Measurements from ENCODE around the gene CD63. TPM values are rescaled to one million over a fixed set of nuclear protein-coding genes. Genes with fewer than 3 reads are reported as not detected.
"Not testable (repeated sequence)": the region's sequence is repeated elsewhere in the genome, so short reads cannot be mapped to it uniquely, and the experiment has no call there.

Gene CD63
- total RNA-seq, 1 experiment from 2014 or later, result 581 TPM

- no peak overlapping the region for H2BK120ac ChIP-seq (ENCODE audit: low read depth, low read length, poor library complexity, severe bottlenecking)
- Mint-ChIP-seq H3K27ac (no peak overlapping the region), H3K36me3 (ENCODE audit: insufficient read depth in 1 of 3, low read depth in 3 of 3) (peaks cover 37 to 72% (median 56%) of the 10 kb centered on the region in 3 experiments), H3K4me1 (peaks cover 10 to 20% of the 10 kb centered on the region in 2 experiments), H3K27me3 (ENCODE audit: low read depth) (no peaks in the 10 kb centered on the region), H3K4me3 (no peak overlapping the region), H3K9me3 (no peaks in the 10 kb centered on the region; a peak in 1 of 5 replicates)
- H3K79me1 ChIP-seq (ENCODE audit: insufficient read depth, low read depth, low read length, poor library complexity, severe bottlenecking), result no peaks in the 10 kb centered on the region
- no peak overlapping the region for H3K9ac ChIP-seq (ENCODE audit: extremely low read depth, insufficient read length, low read length)
- no peaks in the 10 kb centered on the region for H3K9me3 ChIP-seq (ENCODE audit: control insufficient read depth, low read depth, low read length)
- no peaks in the 10 kb centered on the region for H4K20me1 ChIP-seq (ENCODE audit: control insufficient read depth, insufficient read depth, insufficient read length)
- no peak overlapping the region for H2BK20ac ChIP-seq (ENCODE audit: low read depth, low read length, poor library complexity, severe bottlenecking)
- no peak overlapping the region for H3K23ac ChIP-seq (ENCODE audit: insufficient read length, low read depth, low read length)
- H3K4me1 ChIP-seq (ENCODE audit: insufficient read depth, low read length), result no peaks in the 10 kb centered on the region
- H2BK12ac ChIP-seq (ENCODE audit: insufficient read length, low read depth, low read length), result no peak overlapping the region
- no peaks in the 10 kb centered on the region for H3K79me2 ChIP-seq (ENCODE audit: insufficient read depth, low read length)
- H2AK5ac ChIP-seq (ENCODE audit: insufficient read length, low read length), result no peak overlapping the region
- no peak overlapping the region for H2BK5ac ChIP-seq (ENCODE audit: insufficient read length, low read length)
- no peaks in the 10 kb centered on the region for H3K27me3 ChIP-seq (ENCODE audit: insufficient read depth, low read length)
- no peak overlapping the region for H3K14ac ChIP-seq (ENCODE audit: insufficient read depth, low read length)
- no peak overlapping the region for H2BK15ac ChIP-seq (ENCODE audit: low read depth, low read length)
- no peak overlapping the region for H3K27ac ChIP-seq (ENCODE audit: insufficient read length, low read depth, low read length)
- H3T11ph ChIP-seq (ENCODE audit: low read length), result no peak overlapping the region
- no peak for TF ChIP-seq CTCF (conservative IDR thresholded peaks at IDR 0.05)
- WGBS (ENCODE audit: extremely low coverage, insufficient read length, low lambda C conversion rate), result no CpG with 5 or more reads among the region's 6 CpGs
- no peak overlapping the region for H4K91ac ChIP-seq (ENCODE audit: insufficient read length, low read depth, low read length)
- no peak overlapping the region for H3K56ac ChIP-seq (ENCODE audit: insufficient read length, low read depth, low read length)
- no peak for DNase-seq
- no peak overlapping the region for H2AFZ ChIP-seq (ENCODE audit: low read length)
- H3K4ac ChIP-seq (ENCODE audit: low read depth, low read length), result no peak overlapping the region
- no peak overlapping the region for H4K5ac ChIP-seq (ENCODE audit: insufficient read length, low read depth, low read length)
- H3K23me2 ChIP-seq (ENCODE audit: insufficient read length, low read depth, low read length, poor library complexity, severe bottlenecking), result no peaks in the 10 kb centered on the region
- H3K18ac ChIP-seq (ENCODE audit: insufficient read length, low read depth, low read length), result no peak overlapping the region
- H4K8ac ChIP-seq (replicated peaks; ENCODE audit: insufficient read length, low read depth, low read length), result no peak overlapping the region
- no peak overlapping the region for H3K4me2 ChIP-seq (ENCODE audit: insufficient read depth, insufficient read length, low read length)
These were observed 31.9 kb upstream of the CD63 start for GRCh38 chr12:55760663-55761062.

GRCh38 chr12:55758575-55758974 is 29.8 kb upstream of the CD63 start:
- not testable (repeated sequence) for H3K9me3 Mint-ChIP-seq; H3K23ac ChIP-seq (ENCODE audit: insufficient read length, low read depth, low read length); H3K9ac ChIP-seq (ENCODE audit: extremely low read depth, insufficient read length, low read length); H3K27me3 ChIP-seq (ENCODE audit: insufficient read depth, low read length); H3K27ac ChIP-seq (ENCODE audit: insufficient read length, low read depth, low read length); H3K4me1 ChIP-seq (ENCODE audit: insufficient read depth, low read length); DNase-seq; H2BK20ac ChIP-seq (ENCODE audit: low read depth, low read length, poor library complexity, severe bottlenecking); H3K23me2 ChIP-seq (ENCODE audit: insufficient read length, low read depth, low read length, poor library complexity, severe bottlenecking); H2AFZ ChIP-seq (ENCODE audit: low read length); H2AK5ac ChIP-seq (ENCODE audit: insufficient read length, low read length); H3K4me2 ChIP-seq (ENCODE audit: insufficient read depth, insufficient read length, low read length); H3K14ac ChIP-seq (ENCODE audit: insufficient read depth, low read length); H3K9me3 ChIP-seq (ENCODE audit: control insufficient read depth, low read depth, low read length); H4K20me1 ChIP-seq (ENCODE audit: control insufficient read depth, insufficient read depth, insufficient read length); H2BK12ac ChIP-seq (ENCODE audit: insufficient read length, low read depth, low read length); H3K18ac ChIP-seq (ENCODE audit: insufficient read length, low read depth, low read length); H3K27ac Mint-ChIP-seq; H3K56ac ChIP-seq (ENCODE audit: insufficient read length, low read depth, low read length); H4K8ac ChIP-seq (replicated peaks; ENCODE audit: insufficient read length, low read depth, low read length); H3T11ph ChIP-seq (ENCODE audit: low read length); H2BK5ac ChIP-seq (ENCODE audit: insufficient read length, low read length); H4K91ac ChIP-seq (ENCODE audit: insufficient read length, low read depth, low read length); H3K27me3 Mint-ChIP-seq (ENCODE audit: low read depth); H3K79me2 ChIP-seq (ENCODE audit: insufficient read depth, low read length); H4K5ac ChIP-seq (ENCODE audit: insufficient read length, low read depth, low read length); H3K4ac ChIP-seq (ENCODE audit: low read depth, low read length); H2BK15ac ChIP-seq (ENCODE audit: low read depth, low read length); H3K79me1 ChIP-seq (ENCODE audit: insufficient read depth, low read depth, low read length, poor library complexity, severe bottlenecking); H2BK120ac ChIP-seq (ENCODE audit: low read depth, low read length, poor library complexity, severe bottlenecking); H3K4me3 Mint-ChIP-seq
- no CpG with 5 or more reads among the region's 4 CpGs for WGBS (ENCODE audit: extremely low coverage, insufficient read length, low lambda C conversion rate)
- Mint-ChIP-seq H3K4me1 (peaks cover 18 to 30% of the 10 kb centered on the region in 2 experiments), H3K36me3 (ENCODE audit: insufficient read depth in 1 of 3, low read depth in 3 of 3) (peaks cover 36 to 74% (median 56%) of the 10 kb centered on the region in 3 experiments)

Data from H9 (cell line).